Tibial nerve (tissue), 4 donors: ENCODE measurements around the gene PPP1R14B.

Experiments used
- EP300 ChIP-seq, 2 donors: sonication (generic); formaldehyde crosslinking; IDR thresholded peaks; one replicate each; pipeline ENCODE4 v1.6.1; 2017; ENCODE audit warnings: antibody characterized with exemption in 2 of 2, mild to moderate bottlenecking in 1 of 2
- POLR2A ChIP-seq, 2 donors: fragments of 450-650 bp; IDR thresholded peaks; one replicate each; pipeline ENCODE4 v1.6.1; 2017; ENCODE audit warnings: antibody characterized with exemption in 2 of 2, mild to moderate bottlenecking in 2 of 2, moderate library complexity in 2 of 2
- TF ChIP-seq, protein P1 (sequence below), 5 experiments: fragments of 200-600 bp in 3 of 5; fragments of 450-650 bp in 2 of 5; sonication (generic) in 3 of 5; IDR thresholded peaks; one replicate each; pipeline ENCODE4 v1.5.1; 2016 to 2019; ENCODE audit warnings: antibody characterized with exemption in 5 of 5, mild to moderate bottlenecking in 3 of 5, moderate library complexity in 2 of 5

DNA sequence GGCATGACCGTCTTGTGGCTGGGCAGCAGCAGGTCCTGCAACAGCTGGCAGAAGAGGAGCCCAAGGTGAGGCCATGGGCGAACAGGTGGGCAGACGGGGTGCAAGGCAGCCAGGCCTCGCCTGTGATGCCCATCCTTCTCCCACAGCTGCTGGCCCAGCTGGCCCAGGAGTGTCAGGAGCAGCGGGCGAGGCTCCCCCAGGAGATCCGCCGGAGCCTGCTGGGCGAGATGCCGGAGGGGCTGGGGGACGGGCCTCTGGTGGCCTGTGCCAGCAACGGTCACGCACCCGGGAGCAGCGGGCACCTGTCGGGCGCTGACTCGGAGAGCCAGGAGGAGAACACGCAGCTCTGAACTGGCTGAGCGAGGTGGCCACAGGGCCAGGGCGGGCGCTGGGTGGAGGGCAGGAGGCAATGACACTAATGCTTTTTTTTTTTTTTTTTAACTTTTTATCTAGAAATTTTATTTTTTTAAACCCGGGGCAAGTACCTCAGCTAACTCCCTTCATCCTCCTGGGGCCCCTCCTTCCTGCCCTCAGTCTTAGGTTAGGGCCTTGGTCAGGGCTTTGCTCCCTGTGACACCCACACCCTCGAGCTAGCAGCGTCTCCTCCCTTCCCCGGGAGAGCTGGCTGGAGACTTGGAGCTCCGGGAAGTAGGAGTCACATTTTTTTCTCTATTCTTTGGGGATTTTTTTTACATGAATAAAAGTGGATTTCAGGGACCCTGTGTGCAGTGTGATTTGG lies 20.6 kb upstream of the PPP1R14B start:
- TF ChIP-seq POLR2A (IDR thresholded peaks at IDR 0.05) (no peak), EP300 (IDR thresholded peaks at IDR 0.05) (no peak)
- TF ChIP-seq, protein P1, sequence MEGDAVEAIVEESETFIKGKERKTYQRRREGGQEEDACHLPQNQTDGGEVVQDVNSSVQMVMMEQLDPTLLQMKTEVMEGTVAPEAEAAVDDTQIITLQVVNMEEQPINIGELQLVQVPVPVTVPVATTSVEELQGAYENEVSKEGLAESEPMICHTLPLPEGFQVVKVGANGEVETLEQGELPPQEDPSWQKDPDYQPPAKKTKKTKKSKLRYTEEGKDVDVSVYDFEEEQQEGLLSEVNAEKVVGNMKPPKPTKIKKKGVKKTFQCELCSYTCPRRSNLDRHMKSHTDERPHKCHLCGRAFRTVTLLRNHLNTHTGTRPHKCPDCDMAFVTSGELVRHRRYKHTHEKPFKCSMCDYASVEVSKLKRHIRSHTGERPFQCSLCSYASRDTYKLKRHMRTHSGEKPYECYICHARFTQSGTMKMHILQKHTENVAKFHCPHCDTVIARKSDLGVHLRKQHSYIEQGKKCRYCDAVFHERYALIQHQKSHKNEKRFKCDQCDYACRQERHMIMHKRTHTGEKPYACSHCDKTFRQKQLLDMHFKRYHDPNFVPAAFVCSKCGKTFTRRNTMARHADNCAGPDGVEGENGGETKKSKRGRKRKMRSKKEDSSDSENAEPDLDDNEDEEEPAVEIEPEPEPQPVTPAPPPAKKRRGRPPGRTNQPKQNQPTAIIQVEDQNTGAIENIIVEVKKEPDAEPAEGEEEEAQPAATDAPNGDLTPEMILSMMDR (IDR thresholded peaks at IDR 0.05): no peak
